ENCODE results near the gene KCNK18. TPM values are rescaled to one million over a fixed set of nuclear protein-coding genes. Genes with fewer than 3 reads are reported as not detected.

The KCNK18 gene
- total and polyA plus RNA-seq, 2 of the 8 experiments (the other 6 are each of a cell fraction or from before 2014, with no cell fraction given): not detected

GRCh38 chr10:117175901-117176534, 21.3 kb upstream of the KCNK18 start:
- no peak overlapping the region for H2AFZ ChIP-seq (ENCODE audit: low read length)
- H2BK5ac ChIP-seq (ENCODE audit: low read depth, low read length): no peak overlapping the region
- H3K27ac ChIP-seq (ENCODE audit: low read depth, low read length): no peak overlapping the region
- TF ChIP-seq MAX (IDR thresholded peaks at IDR 0.05) (no peak), POU5F1 (IDR thresholded peaks at IDR 0.05; ENCODE audit: low read depth, low read length) (no peak), SUZ12 (IDR thresholded peaks at IDR 0.05; ENCODE audit: low read length) (no peak), TAF1 (IDR thresholded peaks at IDR 0.05; ENCODE audit: low read depth, low read length) (no peak), RAD21 (IDR thresholded peaks at IDR 0.05 in 1 of 2, conservative IDR thresholded peaks at IDR 0.05 in 1 of 2; ENCODE audit: low read depth in 2 of 2, low read length in 2 of 2) (peak; percentile 90 to 93), EZH2 (IDR thresholded peaks at IDR 0.05; ENCODE audit: low read depth, low read length, severe bottlenecking) (no peak), TBP (IDR thresholded peaks at IDR 0.05; ENCODE audit: low read depth, low read length) (no peak), RNF2 (IDR thresholded peaks at IDR 0.05; ENCODE audit: borderline replicate concordance, low read depth, low read length, missing control alignments, poor library complexity, severe bottlenecking) (no peak), POLR2A (IDR thresholded peaks at IDR 0.05; ENCODE audit: control extremely low read depth in 1 of 2, low read depth in 2 of 2, low read length in 2 of 2) (no peak), HDAC2 (IDR thresholded peaks at IDR 0.05; ENCODE audit: borderline replicate concordance in 1 of 2, low read depth in 2 of 2, low read length in 2 of 2) (no peak), KDM1A (IDR thresholded peaks at IDR 0.05; ENCODE audit: borderline replicate concordance, low read length) (no peak), SIRT6 (IDR thresholded peaks at IDR 0.05; ENCODE audit: low read length) (no peak)

More at GRCh38 chr10:117175901-117176534, 21.3 kb upstream of the KCNK18 start:
- FAIRE-seq (peak; percentile 83), DNase-seq (ENCODE audit: low read depth in 1 of 2, low spot score in 2 of 2) (peak; percentile 50 to 88)
- Histone ChIP-seq H3K79me2 (ENCODE audit: control insufficient read depth in 1 of 2, insufficient read depth in 2 of 2, low read length in 2 of 2) (no peaks in the 10 kb centered on the region), H4K91ac (replicated peaks; ENCODE audit: insufficient read length, low read length) (no peak overlapping the region), H3K27me3 (replicated peaks in 1 of 4; ENCODE audit: control insufficient read depth in 3 of 4, extremely low read depth in 1 of 4, insufficient read depth in 3 of 4, low read length in 3 of 4) (peaks cover 20 to 42% (median 36%) of the 10 kb centered on the region in 4 experiments), H3K4ac (replicated peaks; ENCODE audit: insufficient read length, low read depth, low read length) (no peak overlapping the region), H3K4me2 (ENCODE audit: insufficient read depth in 1 of 2, low read depth in 2 of 2, low read length in 2 of 2) (peak overlapping the region; percentile 87 to 99), H3K36me3 (ENCODE audit: control insufficient read depth in 2 of 4, insufficient read depth in 4 of 4, low read length in 3 of 4) (no peaks in the 10 kb centered on the region), H2AK5ac (ENCODE audit: low read depth, low read length) (no peak overlapping the region), H3K18ac (ENCODE audit: extremely low read depth, low read length) (no peak overlapping the region), H3K23ac (ENCODE audit: insufficient read length) (no peak overlapping the region), H3K79me1 (ENCODE audit: low read depth, low read length) (no peaks in the 10 kb centered on the region), H2BK120ac (replicated peaks; ENCODE audit: low read depth, low read length) (no peak overlapping the region), H3K56ac (replicated peaks; ENCODE audit: insufficient read length, low read depth, low read length) (no peak overlapping the region), H3K14ac (ENCODE audit: insufficient read length) (no peak overlapping the region), H3K4me1 (replicated peaks in 1 of 4; ENCODE audit: control insufficient read depth in 3 of 4, insufficient read depth in 4 of 4, low read length in 3 of 4) (peaks cover 0 to 15% (median 7%) of the 10 kb centered on the region in 4 experiments; a peak in 6 of 7 replicates), H2BK15ac (ENCODE audit: low read length) (no peak overlapping the region), H3K9ac (replicated peaks in 1 of 4; ENCODE audit: extremely low read depth in 1 of 4, low read depth in 3 of 4, low read length in 3 of 4) (no peak overlapping the region), H4K8ac (ENCODE audit: extremely low read depth, insufficient read depth, low read length) (no peak overlapping the region), H3K23me2 (ENCODE audit: low read depth, low read length) (peaks cover 7% of the 10 kb centered on the region), H4K5ac (ENCODE audit: insufficient read length, low read depth, low read length) (no peak overlapping the region), H3K4me3 (ENCODE audit: extremely low read depth in 1 of 4, insufficient read depth in 2 of 4, low read depth in 3 of 4, low read length in 4 of 4) (peak overlapping the region; percentile 29 to 67 (median 60); a peak in 6 of 8 replicates), H2BK20ac (ENCODE audit: low read length) (no peak overlapping the region), H2BK12ac (ENCODE audit: low read depth, low read length) (no peak overlapping the region), H3K9me3 (ENCODE audit: insufficient read depth in 2 of 2, low read depth in 1 of 2, low read length in 1 of 2) (no peaks in the 10 kb centered on the region), H4K20me1 (replicated peaks in 1 of 2; ENCODE audit: control insufficient read depth in 1 of 2, insufficient read depth in 2 of 2, low read length in 2 of 2) (peaks cover 0 to 6% of the 10 kb centered on the region in 2 experiments)
- POLR2A ChIA-PET (ENCODE audit: partially characterized antibody): no interaction called here
- WGBS, 2 experiments (ENCODE audit: extremely low coverage in 1 of 2, insufficient coverage in 1 of 2, insufficient read length in 1 of 2, insufficient replicate concordance in 2 of 2, low coverage in 1 of 2, low lambda C conversion rate in 2 of 2, missing lambda C conversion rate in 1 of 2): 26% methylated on average over 12 of the region's 12 CpGs; no CpG with 5 or more reads in 1 of the 2 experiments
- CTCF ChIA-PET (ENCODE audit: partially characterized antibody): interaction anchor here (0.6 to 15.5 kb wide), 45 partner anchors 11 to 724 kb away, joined by 3 to 531 read pairs (median 7); partner anchors contain the start of gene KCNK18

Measured in H1 (cell line).